HCT116 (cell line): ENCODE data around the gene MAPRE2. TPM values are rescaled to one million over a fixed set of nuclear protein-coding genes. Genes with fewer than 3 reads are reported as not detected.

ENCODE experiments used
- ATAC-seq: fragments of 200-7000 bp; cut with Tn5 transposase; 2 replicates; pipeline ENCODE4 v1.9.1; 2020; ENCODE audit warnings: mild to moderate bottlenecking, moderate library complexity
- BruUV-seq: library from RNA; stranded (reverse); fragments of 400-500 nt; replicated peaks from 2 replicates; lab custom pipeline; 2021; lab: Mats Ljungman, UMichigan
- CTCF ChIA-PET: fragments of 300-600 bp; sonication (Branson Sonifier 250); formaldehyde crosslinking; loops from one replicate; lab custom pipeline; 2021; ENCODE audit warnings: antibody characterized with exemption; lab: Charles Lee
- POLR2A ChIA-PET: fragments of 300-600, 350-600 bp; sonication (Branson Sonifier 250); formaldehyde crosslinking; loops from one replicate; lab custom pipeline; 2021; ENCODE audit warnings: antibody characterized with exemption; lab: Charles Lee
- RAD21 ChIA-PET, 2 experiments: fragments of 300-600 bp; sonication (Branson Sonifier 250); formaldehyde crosslinking; loops; one replicate each; lab custom pipeline; 2023; ENCODE audit warnings: low total read pairs in 2 of 2; ENCODE audit not compliant: uncharacterized antibody in 2 of 2, unreplicated experiment in 2 of 2, low non-redundant PET in 1 of 2; lab: Charles Lee
- DNase-seq: peaks from one replicate; pipeline ENCODE4 v3.0.0-alpha.2; 2010; ENCODE audit warnings: low read depth, low spot score
- H2AFZ ChIP-seq: fragments of 200-600 bp; shearing (Covaris generic), sonication (generic); 2 replicates; pipeline ENCODE4 v1.6.1; 2017; ENCODE audit warnings: low read depth, mixed run types, mixed read lengths, antibody characterized with exemption, low read length; ENCODE audit not compliant: poor library complexity, severe bottlenecking
- H3K27ac ChIP-seq: 2 replicates; pipeline ENCODE4 v1.5.1; 2012; ENCODE audit warnings: low read depth, low read length
- H3K27me3 ChIP-seq: fragments of 200-600 bp; sonication (generic); 2 replicates; pipeline ENCODE4 v1.6.1; 2016; ENCODE audit warnings: mixed run types, low read length, mixed read lengths; ENCODE audit not compliant: insufficient read depth
- H3K36me3 ChIP-seq, 2 experiments: fragments of 200-500 bp in 1 of 2; fragments of 200-600 bp in 1 of 2; sonication (Bioruptor generic) in 1 of 2; sonication (generic) in 1 of 2; 2 replicates each; pipeline versions ENCODE4 v1.5.1 to v1.6.1; 2014 to 2016; ENCODE audit warnings: low read length in 2 of 2, inconsistent platforms in 1 of 2, mixed read lengths in 1 of 2, mixed run types in 1 of 2; ENCODE audit not compliant: insufficient read depth in 2 of 2, control insufficient read depth in 1 of 2
- H3K4me1 ChIP-seq, 2 experiments: fragments of 200-600 bp in 1 of 2; sonication (generic) in 1 of 2; 2 replicates each; pipeline versions ENCODE4 v1.5.1 to v1.6.1; 2012 to 2017; ENCODE audit warnings: low read length in 2 of 2, inconsistent platforms in 1 of 2, mild to moderate bottlenecking in 1 of 2, mixed read lengths in 1 of 2, mixed run types in 1 of 2, moderate library complexity in 1 of 2; ENCODE audit not compliant: insufficient read depth in 2 of 2, control insufficient read depth in 1 of 2
- H3K4me2 ChIP-seq: fragments of 200-600 bp; sonication (generic); 2 replicates; pipeline ENCODE4 v1.6.1; 2017; ENCODE audit warnings: mixed run types, low read length, mixed read lengths
- H3K4me3 ChIP-seq, 2 experiments: fragments of 200-600 bp in 1 of 2; sonication (generic) in 1 of 2; replicated peaks in 1 of 2; 2 replicates each; pipeline ENCODE4 v1.5.1; 2011 to 2016; ENCODE audit warnings: low read length in 2 of 2, control low read depth in 1 of 2, low read depth in 1 of 2, mild to moderate bottlenecking in 1 of 2, mixed read lengths in 1 of 2, mixed run types in 1 of 2
- H3K79me2 ChIP-seq: fragments of 200-600 bp; sonication (generic); 2 replicates; pipeline ENCODE4 v1.6.1; 2017; ENCODE audit warnings: mild to moderate bottlenecking, mixed run types, low read length, moderate library complexity, mixed read lengths; ENCODE audit not compliant: insufficient read depth
- H3K9ac ChIP-seq: fragments of 200-600 bp; sonication (generic); 2 replicates; pipeline ENCODE4 v1.6.1; 2016; ENCODE audit warnings: low read length, mixed read lengths
- H3K9me2 ChIP-seq: fragments of 200-600 bp; sonication (generic), shearing (Covaris generic); 2 replicates; pipeline ENCODE4 v1.6.1; 2017; ENCODE audit warnings: mixed run types, mild to moderate bottlenecking, moderate library complexity; ENCODE audit not compliant: insufficient read depth
- H3K9me3 ChIP-seq, 2 experiments: fragments of 200-500 bp in 1 of 2; fragments of 200-600 bp in 1 of 2; sonication (Bioruptor generic) in 1 of 2; sonication (generic) in 1 of 2; 2 replicates each; pipeline ENCODE4 v1.6.1; 2014 to 2017; ENCODE audit warnings: low read length in 2 of 2, mixed read lengths in 2 of 2, inconsistent platforms in 1 of 2, low read depth in 1 of 2, mild to moderate bottlenecking in 1 of 2, mixed run types in 1 of 2, moderate library complexity in 1 of 2; ENCODE audit not compliant: control insufficient read depth in 1 of 2, insufficient read depth in 1 of 2
- H4K20me1 ChIP-seq: fragments of 200-600 bp; sonication (generic), shearing (Covaris generic); 2 replicates; pipeline ENCODE4 v1.6.1; 2017; ENCODE audit warnings: mixed run types, mild to moderate bottlenecking, moderate library complexity; ENCODE audit not compliant: insufficient read depth
- CBX3 ChIP-seq: IDR thresholded peaks from 2 replicates; pipeline ENCODE4 v1.6.1; 2012; ENCODE audit warnings: low read depth
- CEBPB ChIP-seq: IDR thresholded peaks from 2 replicates; pipeline ENCODE4 v1.6.1; 2012; ENCODE audit warnings: low read depth
- EGR1 ChIP-seq: IDR thresholded peaks from 2 replicates; pipeline ENCODE4 v1.6.1; 2012; ENCODE audit warnings: low read depth
- ELF1 ChIP-seq: IDR thresholded peaks from 2 replicates; pipeline ENCODE4 v1.6.1; 2012; ENCODE audit warnings: low read depth, borderline replicate concordance
- EZH2 ChIP-seq: fragments of 200-600 bp; sonication (generic); IDR thresholded peaks from 2 replicates; pipeline ENCODE4 v1.6.1; 2017; ENCODE audit warnings: antibody characterized with exemption, mixed run types
- EZH2phosphoT487 ChIP-seq: fragments of 200-600 bp; IDR thresholded peaks from 2 replicates; pipeline ENCODE4 v1.6.1; 2018; ENCODE audit warnings: antibody characterized with exemption, borderline replicate concordance
- FOSL1 ChIP-seq: IDR thresholded peaks from 2 replicates; pipeline ENCODE4 v1.6.1; 2012; ENCODE audit warnings: low read depth
- POLR2A ChIP-seq: IDR thresholded peaks from 2 replicates; pipeline ENCODE4 v1.7.0; 2011; ENCODE audit warnings: borderline replicate concordance; ENCODE audit not compliant: insufficient read depth, insufficient read length; ENCODE audit errors: extremely low read depth
- POLR2AphosphoS5 ChIP-seq: IDR thresholded peaks from 2 replicates; pipeline ENCODE4 v1.6.1; 2011; ENCODE audit warnings: mild to moderate bottlenecking, low read depth, low read length, moderate library complexity
- RAD21 ChIP-seq: IDR thresholded peaks from 2 replicates; pipeline ENCODE4 v1.6.1; 2012; ENCODE audit warnings: low read depth, mild to moderate bottlenecking
- REST ChIP-seq: IDR thresholded peaks from 2 replicates; pipeline ENCODE4 v1.6.1; 2012; ENCODE audit warnings: low read depth
- SIN3A ChIP-seq: IDR thresholded peaks from 2 replicates; pipeline ENCODE4 v1.6.1; 2012; ENCODE audit warnings: low read depth
- SP1 ChIP-seq: IDR thresholded peaks from 2 replicates; pipeline ENCODE4 v1.6.1; 2012; ENCODE audit warnings: low read depth
- SRF ChIP-seq: IDR thresholded peaks from 2 replicates; pipeline ENCODE4 v1.6.1; 2012; ENCODE audit warnings: low read depth
- YY1 ChIP-seq: IDR thresholded peaks from 2 replicates; pipeline ENCODE4 v1.6.1; 2011; ENCODE audit warnings: low read length, low read depth, moderate library complexity, mild to moderate bottlenecking; ENCODE audit not compliant: insufficient replicate concordance; ENCODE audit errors: extremely low read depth
- ZBTB33 ChIP-seq: IDR thresholded peaks from 2 replicates; pipeline ENCODE4 v1.6.1; 2011; ENCODE audit warnings: mild to moderate bottlenecking, low read length, moderate library complexity; ENCODE audit not compliant: insufficient replicate concordance; ENCODE audit errors: extremely low read depth
- ZFX ChIP-seq: fragments of 450-650 bp; IDR thresholded peaks from 2 replicates; pipeline ENCODE4 v1.6.1; 2017
- intact Hi-C: fragments of 100-400 bp; cut with micrococcal nuclease; formaldehyde crosslinking; loops from 2 replicates; pipeline ENCODE4 v1.10.0; 2022
- total RNA-seq: library from RNA; stranded (reverse); gene quantifications from one replicate; pipeline ENCODE4 v1.2.1, GENCODE V29; 2021; ENCODE audit not compliant: unreplicated experiment
- TF ChIP-seq, protein P1 (sequence below), 3 experiments: fragments of 200-600 bp in 1 of 3; sonication (generic) in 1 of 3; IDR thresholded peaks in 2 of 3; conservative IDR thresholded peaks in 1 of 3; 2 replicates each; pipeline ENCODE4 v1.5.1; 2012 to 2017; ENCODE audit warnings: low read depth in 2 of 3, low read length in 2 of 3, antibody characterized with exemption in 1 of 3, borderline replicate concordance in 1 of 3, control low read depth in 1 of 3, mild to moderate bottlenecking in 1 of 3, mixed read lengths in 1 of 3, mixed run types in 1 of 3, moderate library complexity in 1 of 3; ENCODE audit not compliant: insufficient read depth in 1 of 3

Gene MAPRE2
- total RNA-seq, 1 experiment from 2014 or later, result 17.2 TPM

- Histone ChIP-seq H3K4me1 (peaks cover 2 to 9% of the 10 kb centered on the region in 2 experiments; a peak in 1 of 4 replicates), H2AFZ (no peak overlapping the region), H3K36me3 (no peaks in the 10 kb centered on the region), H3K4me2 (no peak overlapping the region), H3K9me2 (no peaks in the 10 kb centered on the region), H4K20me1 (no peaks in the 10 kb centered on the region; the same call in 1 of the 2 replicates), H3K27me3 (no peaks in the 10 kb centered on the region), H3K27ac (no peak overlapping the region), H3K9ac (no peak overlapping the region)
- intact Hi-C loops, result no loop called here
- ChIA-PET CTCF (no interaction called here), RAD21 (no interaction called here), POLR2A (no interaction called here)
- ATAC-seq, result no peak
- BruUV-seq, result no TSS peak
- no peak for DNase-seq
- TF ChIP-seq, protein P1, sequence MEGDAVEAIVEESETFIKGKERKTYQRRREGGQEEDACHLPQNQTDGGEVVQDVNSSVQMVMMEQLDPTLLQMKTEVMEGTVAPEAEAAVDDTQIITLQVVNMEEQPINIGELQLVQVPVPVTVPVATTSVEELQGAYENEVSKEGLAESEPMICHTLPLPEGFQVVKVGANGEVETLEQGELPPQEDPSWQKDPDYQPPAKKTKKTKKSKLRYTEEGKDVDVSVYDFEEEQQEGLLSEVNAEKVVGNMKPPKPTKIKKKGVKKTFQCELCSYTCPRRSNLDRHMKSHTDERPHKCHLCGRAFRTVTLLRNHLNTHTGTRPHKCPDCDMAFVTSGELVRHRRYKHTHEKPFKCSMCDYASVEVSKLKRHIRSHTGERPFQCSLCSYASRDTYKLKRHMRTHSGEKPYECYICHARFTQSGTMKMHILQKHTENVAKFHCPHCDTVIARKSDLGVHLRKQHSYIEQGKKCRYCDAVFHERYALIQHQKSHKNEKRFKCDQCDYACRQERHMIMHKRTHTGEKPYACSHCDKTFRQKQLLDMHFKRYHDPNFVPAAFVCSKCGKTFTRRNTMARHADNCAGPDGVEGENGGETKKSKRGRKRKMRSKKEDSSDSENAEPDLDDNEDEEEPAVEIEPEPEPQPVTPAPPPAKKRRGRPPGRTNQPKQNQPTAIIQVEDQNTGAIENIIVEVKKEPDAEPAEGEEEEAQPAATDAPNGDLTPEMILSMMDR (IDR thresholded peaks at IDR 0.05 in 2 of 3, conservative IDR thresholded peaks at IDR 0.05 in 1 of 3; ENCODE audit: borderline replicate concordance in 1 of 3, insufficient read depth in 1 of 3, low read depth in 2 of 3, low read length in 2 of 3), result no peak
- TF ChIP-seq SRF, result no peak
- TF ChIP-seq ZBTB33, result no peak
- TF ChIP-seq ZFX, result no peak
- no peak for TF ChIP-seq EGR1
- no peak for TF ChIP-seq EZH2
- TF ChIP-seq SP1, result no peak
- TF ChIP-seq EZH2phosphoT487, result no peak
- TF ChIP-seq RAD21, result no peak
- TF ChIP-seq ELF1, result no peak
- no peak for TF ChIP-seq POLR2AphosphoS5
- TF ChIP-seq REST, result no peak
- no peak for TF ChIP-seq FOSL1
- TF ChIP-seq SIN3A, result no peak
- TF ChIP-seq POLR2A, result no peak
- no peak for TF ChIP-seq CBX3
- no peak for TF ChIP-seq CEBPB
- no peak for TF ChIP-seq YY1
- TF ChIP-seq, all 23 proteins: peak for 0
- Histone ChIP-seq H3K79me2 (no peaks in the 10 kb centered on the region), H3K9me3 (no peaks in the 10 kb centered on the region), H3K4me3 (no peak overlapping the region)
Observed at GRCh38 chr18:35077937-35078336, 36.7 kb downstream of the MAPRE2 start.
